Smooth muscle cell (in vitro differentiated cells): ENCODE measurements around the gene TNFRSF11A. TPM values are rescaled to one million over a fixed set of nuclear protein-coding genes. Genes with fewer than 3 reads are reported as not detected.

Source experiments
- DNase-seq: peaks from one replicate; lab custom pipeline; 2025; ENCODE audit not compliant: unreplicated experiment; lab: John Stamatoyannopoulos, UW
- H2AFZ ChIP-seq: fragments of 200-600 bp; sonication (generic); 2 replicates; pipeline ENCODE4 v1.6.0; 2016; ENCODE audit warnings: antibody characterized with exemption, low read depth, mild to moderate bottlenecking
- H3F3A ChIP-seq: fragments of 200-600 bp; sonication (generic); 2 replicates; pipeline ENCODE4 v1.6.0; 2017; ENCODE audit warnings: antibody characterized with exemption, low read depth
- H3K27ac ChIP-seq: fragments of 200-600 bp; sonication (generic); 2 replicates; pipeline ENCODE4 v1.5.1; 2016; ENCODE audit warnings: low read depth, mild to moderate bottlenecking
- H3K27me3 ChIP-seq: fragments of 200-600 bp; sonication (generic); 2 replicates; pipeline ENCODE4 v1.6.1; 2016; ENCODE audit warnings: low read depth, mild to moderate bottlenecking
- H3K36me3 ChIP-seq: fragments of 200-600 bp; sonication (generic); 2 replicates; pipeline ENCODE4 v1.5.1; 2016; ENCODE audit warnings: low read depth
- H3K4me1 ChIP-seq: fragments of 200-600 bp; sonication (generic); 2 replicates; pipeline ENCODE4 v1.5.1; 2016; ENCODE audit warnings: low read depth
- H3K4me2 ChIP-seq: fragments of 200-600 bp; sonication (generic); 2 replicates; pipeline ENCODE4 v1.6.0; 2016; ENCODE audit warnings: mild to moderate bottlenecking
- H3K4me3 ChIP-seq: fragments of 200-600 bp; sonication (generic); 2 replicates; pipeline ENCODE4 v1.5.1; 2016; ENCODE audit warnings: mild to moderate bottlenecking
- H3K79me2 ChIP-seq: fragments of 200-600 bp; sonication (generic); 2 replicates; pipeline ENCODE4 v1.6.0; 2016; ENCODE audit warnings: low read depth, mild to moderate bottlenecking
- H3K9ac ChIP-seq: fragments of 200-600 bp; sonication (generic); 2 replicates; pipeline ENCODE4 v1.6.0; 2016; ENCODE audit warnings: low read depth
- H3K9me3 ChIP-seq: fragments of 200-600 bp; sonication (generic); replicated peaks from 2 replicates; pipeline ENCODE4 v1.5.1; 2016; ENCODE audit warnings: low read depth
- H4K20me1 ChIP-seq: fragments of 200-600 bp; sonication (generic); 2 replicates; pipeline ENCODE4 v1.6.0; 2016; ENCODE audit warnings: low read depth
- WGBS: methylation state at CpG from one replicate; pipeline ENCODE4 v1.1.7; 2016; ENCODE audit warnings: low lambda C conversion rate; 5-methylcytosine and 5-hydroxymethylcytosine counted together
- polyA plus RNA-seq: library from polyadenylated mRNA; unstranded; fragments of >200 nt; fragmentation: Nextera tagmentation; extraction: Ambion mirVana; gene quantifications from 2 replicates; pipeline ENCODE4 v1.2.1, GENCODE V29; 2016
- total RNA-seq: library from RNA; depleted of rRNA; stranded (reverse); fragments of >200 nt; gene quantifications from 2 replicates; pipeline ENCODE4 v1.2.3, GENCODE V29; 2014
- TF ChIP-seq, protein P1 (sequence below): fragments of 200-600 bp; sonication (generic); IDR thresholded peaks from 2 replicates; pipeline ENCODE4 v1.5.1; 2017; ENCODE audit warnings: borderline replicate concordance, mild to moderate bottlenecking, antibody characterized with exemption; ENCODE audit not compliant: insufficient read depth, poor library complexity, severe bottlenecking

TNFRSF11A gene
- total and polyA plus RNA-seq, 2 experiments from 2014 or later, result under 0.01 TPM; not detected in 1

DNA sequence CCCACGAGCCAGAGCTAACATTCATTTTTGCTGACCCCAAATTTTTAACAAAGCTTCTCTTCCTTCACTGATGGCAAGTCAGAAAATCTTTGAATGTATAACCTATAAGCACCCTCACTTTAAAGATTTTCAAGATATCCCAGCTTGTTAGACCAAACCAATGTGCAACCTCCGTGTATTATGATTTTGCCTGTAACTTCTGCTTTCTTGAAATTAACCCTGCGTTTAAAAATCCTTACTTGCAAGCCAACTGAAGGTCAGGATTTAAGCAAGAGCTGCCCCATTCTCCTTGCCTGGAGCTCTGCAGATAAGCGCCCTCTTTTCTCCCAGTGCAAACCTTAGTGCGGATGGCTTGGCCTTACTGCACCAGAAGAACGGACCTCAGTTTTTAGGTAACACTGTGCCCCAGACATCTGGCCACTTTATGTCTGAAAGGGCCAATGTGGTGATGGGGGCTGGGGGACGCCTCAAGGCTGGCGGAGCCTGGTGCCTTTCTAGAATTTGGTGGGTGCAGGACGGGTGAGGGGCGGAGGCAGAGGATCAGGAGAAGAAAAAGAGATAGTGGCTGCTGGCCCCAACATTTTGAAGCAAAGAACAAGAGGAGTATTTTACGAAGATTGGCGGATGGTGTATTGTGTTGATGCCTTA lies 805 bp upstream of the TNFRSF11A start:
- Histone ChIP-seq H3K4me3 (no peak overlapping the region), H3K27me3 (peaks cover 83% of the 10 kb centered on the region), H3K9me3 (no peaks in the 10 kb centered on the region), H4K20me1 (no peaks in the 10 kb centered on the region), H3K9ac (no peak overlapping the region), H2AFZ (no peak overlapping the region), H3K4me1 (peaks cover 13% of the 10 kb centered on the region), H3K79me2 (no peaks in the 10 kb centered on the region), H3F3A (no peaks in the 10 kb centered on the region), H3K27ac (no peak overlapping the region), H3K4me2 (no peak overlapping the region), H3K36me3 (no peaks in the 10 kb centered on the region)
- TF ChIP-seq, protein P1, sequence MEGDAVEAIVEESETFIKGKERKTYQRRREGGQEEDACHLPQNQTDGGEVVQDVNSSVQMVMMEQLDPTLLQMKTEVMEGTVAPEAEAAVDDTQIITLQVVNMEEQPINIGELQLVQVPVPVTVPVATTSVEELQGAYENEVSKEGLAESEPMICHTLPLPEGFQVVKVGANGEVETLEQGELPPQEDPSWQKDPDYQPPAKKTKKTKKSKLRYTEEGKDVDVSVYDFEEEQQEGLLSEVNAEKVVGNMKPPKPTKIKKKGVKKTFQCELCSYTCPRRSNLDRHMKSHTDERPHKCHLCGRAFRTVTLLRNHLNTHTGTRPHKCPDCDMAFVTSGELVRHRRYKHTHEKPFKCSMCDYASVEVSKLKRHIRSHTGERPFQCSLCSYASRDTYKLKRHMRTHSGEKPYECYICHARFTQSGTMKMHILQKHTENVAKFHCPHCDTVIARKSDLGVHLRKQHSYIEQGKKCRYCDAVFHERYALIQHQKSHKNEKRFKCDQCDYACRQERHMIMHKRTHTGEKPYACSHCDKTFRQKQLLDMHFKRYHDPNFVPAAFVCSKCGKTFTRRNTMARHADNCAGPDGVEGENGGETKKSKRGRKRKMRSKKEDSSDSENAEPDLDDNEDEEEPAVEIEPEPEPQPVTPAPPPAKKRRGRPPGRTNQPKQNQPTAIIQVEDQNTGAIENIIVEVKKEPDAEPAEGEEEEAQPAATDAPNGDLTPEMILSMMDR, result no peak
- DNase-seq, result no peak
- WGBS, result 51% methylated on average over 12 of the region's 12 CpGs

DNA sequence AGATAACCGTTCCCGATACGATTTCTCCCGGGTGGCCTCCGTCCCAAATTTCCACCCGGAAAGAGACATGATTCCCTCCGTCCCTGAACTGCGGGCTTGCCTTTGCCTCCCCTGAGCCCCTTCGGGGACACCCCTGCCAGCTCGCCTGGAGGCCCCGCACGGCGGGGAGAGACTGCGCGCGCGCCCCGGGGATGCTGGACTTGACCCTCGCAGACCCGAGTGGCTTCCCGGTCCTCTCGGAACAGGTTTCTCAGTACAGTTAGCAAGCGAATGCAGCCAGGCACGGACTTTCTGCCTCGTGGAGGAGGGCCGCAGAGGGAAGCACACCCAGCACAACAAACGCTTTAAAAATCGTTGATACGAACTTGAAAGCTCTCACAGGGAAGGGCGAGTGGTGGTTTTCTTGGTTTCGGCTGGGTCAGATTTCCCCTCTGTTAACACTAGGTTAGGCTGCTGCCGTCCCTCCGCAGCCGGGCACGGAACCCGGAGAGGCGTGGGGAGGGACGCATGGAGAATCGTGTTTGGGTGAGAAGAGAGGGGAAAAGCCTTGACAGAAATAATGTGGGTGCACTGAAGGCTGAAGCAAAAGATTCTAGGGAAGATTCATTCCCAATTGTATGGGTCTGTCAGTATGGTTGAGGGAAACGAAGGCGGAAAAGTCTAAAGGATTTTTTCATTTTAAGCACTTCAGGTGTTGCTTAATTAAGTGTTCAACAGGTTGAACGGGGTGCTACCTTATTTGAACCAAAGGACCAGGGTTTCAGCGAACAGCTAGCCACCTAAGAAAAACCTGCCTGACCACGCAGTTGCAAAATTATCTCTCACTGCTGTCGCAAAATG lies 916 bp downstream of the TNFRSF11A start:
- TF ChIP-seq, protein P1, result no peak
- H3F3A ChIP-seq, result no peaks in the 10 kb centered on the region
- no peak for DNase-seq
- H4K20me1 ChIP-seq, result no peaks in the 10 kb centered on the region
- no peak overlapping the region for H2AFZ ChIP-seq
- 5% methylated on average over 45 of the region's 45 CpGs for WGBS
- peaks cover 20% of the 10 kb centered on the region for H3K4me1 ChIP-seq
- H3K9ac ChIP-seq, result no peak overlapping the region
- H3K4me2 ChIP-seq, result peak overlapping the region; percentile 83
- no peaks in the 10 kb centered on the region for H3K79me2 ChIP-seq
- no peak overlapping the region for H3K27ac ChIP-seq
- H3K9me3 ChIP-seq, result no peaks in the 10 kb centered on the region
- peak overlapping the region; percentile 44 for H3K4me3 ChIP-seq
- peaks cover 80% of the 10 kb centered on the region for H3K27me3 ChIP-seq
- no peaks in the 10 kb centered on the region for H3K36me3 ChIP-seq

DNA sequence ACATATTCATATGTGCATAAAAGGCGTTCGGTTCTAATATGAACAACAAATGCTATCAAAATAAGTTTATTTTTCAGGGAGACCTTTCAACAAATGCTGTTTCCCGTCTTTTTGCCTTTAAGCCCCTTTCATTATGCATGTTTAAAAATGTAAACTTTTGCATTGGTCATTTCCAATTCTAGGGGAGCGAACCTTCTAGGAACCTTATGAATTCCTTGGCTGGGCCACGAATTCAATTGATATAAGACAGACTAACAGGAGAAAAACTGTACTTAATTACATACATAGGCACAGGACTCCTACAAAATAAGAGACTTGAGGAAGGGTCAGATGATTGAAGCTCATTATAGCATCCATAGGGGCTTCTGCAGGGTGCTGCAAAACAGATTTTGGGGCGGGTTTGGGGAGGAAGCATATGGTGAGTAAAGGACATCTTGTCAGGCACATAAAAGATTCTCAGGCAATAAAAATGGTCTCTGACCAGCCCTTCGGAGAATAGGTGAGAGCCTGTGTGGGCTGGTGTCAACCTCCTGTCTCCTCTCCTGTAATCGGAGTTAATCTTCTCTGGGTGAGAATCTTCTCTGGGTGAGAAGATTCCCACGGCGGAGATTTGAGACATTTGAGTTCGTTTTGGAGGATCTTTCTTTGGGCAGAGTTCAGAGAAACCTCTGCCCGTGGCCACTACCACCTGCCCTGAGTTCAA lies 1.7 kb downstream of the TNFRSF11A start:
- Histone ChIP-seq H3K9me3 (no peaks in the 10 kb centered on the region), H3K27ac (no peak overlapping the region), H3K4me3 (peak overlapping the region; percentile 44), H2AFZ (no peak overlapping the region), H3K27me3 (peaks cover 80% of the 10 kb centered on the region), H3F3A (no peaks in the 10 kb centered on the region), H3K4me1 (peaks cover 20% of the 10 kb centered on the region), H3K36me3 (no peaks in the 10 kb centered on the region), H3K79me2 (no peaks in the 10 kb centered on the region), H3K4me2 (peak overlapping the region; percentile 83), H3K9ac (no peak overlapping the region), H4K20me1 (no peaks in the 10 kb centered on the region)
- TF ChIP-seq, protein P1, result no peak
- no peak for DNase-seq
- WGBS, result 61% methylated on average over 12 of the region's 12 CpGs
